GM18519 (cell line): ENCODE measurements around the gene MYO9A.

ENCODE experiments used
- ATAC-seq: cut with Tn5 transposase; IDR thresholded peaks from one replicate; pipeline ENCODE4 v1.9.1; 2021; ENCODE audit warnings: mild to moderate bottlenecking, moderate library complexity; ENCODE audit not compliant: unreplicated experiment, low FRiP score

Gene MYO9A

DNA sequence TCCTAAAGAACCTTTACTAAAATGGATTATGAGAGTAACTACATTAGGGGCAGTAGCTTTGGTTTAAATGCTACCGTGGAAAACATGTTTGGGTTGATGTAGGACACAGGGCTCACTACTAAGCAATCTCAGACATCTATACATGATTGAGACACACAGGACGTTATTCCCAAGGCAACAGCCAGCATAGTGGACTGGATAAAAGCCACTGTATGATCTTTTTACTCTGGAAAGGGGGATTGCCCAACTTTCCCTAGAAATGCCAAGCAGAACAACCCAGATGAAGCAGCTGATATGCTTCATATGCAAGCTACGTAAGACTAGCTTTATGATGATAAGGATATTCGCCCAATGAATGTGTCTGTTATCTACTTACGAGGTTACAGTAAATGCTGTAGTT, 144.6 kb downstream of the MYO9A start:
- ATAC-seq = no peak

DNA sequence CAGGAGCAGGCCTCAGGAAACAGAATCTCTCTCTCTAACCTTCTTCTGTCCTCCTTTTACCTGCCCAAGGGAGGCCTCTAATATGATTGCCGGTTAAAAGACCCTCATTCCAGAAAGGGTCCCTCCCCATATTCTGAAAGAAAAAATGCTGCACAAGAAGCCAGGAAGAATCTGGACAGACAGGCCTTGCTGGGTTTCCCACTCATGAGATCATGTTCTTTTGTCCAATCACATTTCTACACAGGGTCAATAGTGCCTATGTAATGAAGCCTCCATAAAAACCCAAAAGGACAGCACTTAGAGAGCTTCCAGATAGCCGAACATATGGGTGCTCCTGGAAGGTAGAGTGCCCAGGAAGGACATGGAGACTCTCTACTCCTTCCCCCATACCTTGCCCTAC, 146.0 kb downstream of the MYO9A start:
- no peak for ATAC-seq

DNA sequence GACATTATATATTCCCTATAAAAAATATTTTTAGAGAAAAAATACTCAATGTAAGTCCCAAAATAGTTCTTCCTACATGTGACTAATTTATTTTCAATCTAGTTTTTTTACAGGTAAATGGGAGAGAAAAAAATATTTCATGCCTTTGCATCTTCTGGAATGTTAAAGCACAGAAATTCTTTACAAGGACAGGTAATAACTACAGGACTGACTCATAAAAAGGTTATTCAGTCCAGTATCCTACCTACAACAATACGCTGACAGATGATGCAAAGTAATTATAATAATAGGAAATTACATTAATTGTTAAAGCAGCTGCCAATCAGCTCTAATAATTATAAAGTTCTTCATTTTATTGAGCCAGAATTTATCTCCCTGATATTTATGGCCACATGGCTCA, 147.5 kb downstream of the MYO9A start:
- no peak for ATAC-seq

DNA sequence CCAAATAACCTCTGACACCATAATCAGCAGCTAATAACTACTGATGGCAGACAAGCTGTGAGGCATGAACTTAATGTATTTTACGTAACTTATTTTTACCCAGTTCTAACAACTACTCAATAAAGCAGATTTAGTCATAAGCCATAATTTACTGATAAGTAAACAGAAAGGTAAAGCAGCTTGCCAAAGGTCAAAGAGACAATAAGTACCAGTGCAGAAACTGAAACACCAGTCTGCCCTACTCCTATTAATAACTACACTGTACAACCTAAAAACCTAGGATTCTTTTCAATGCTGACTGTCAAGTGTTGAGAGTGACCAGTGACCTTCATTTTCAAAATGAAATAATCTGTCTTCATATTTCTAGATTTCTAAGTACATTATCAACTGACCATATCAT, 155.4 kb downstream of the MYO9A start:
- no peak for ATAC-seq

DNA sequence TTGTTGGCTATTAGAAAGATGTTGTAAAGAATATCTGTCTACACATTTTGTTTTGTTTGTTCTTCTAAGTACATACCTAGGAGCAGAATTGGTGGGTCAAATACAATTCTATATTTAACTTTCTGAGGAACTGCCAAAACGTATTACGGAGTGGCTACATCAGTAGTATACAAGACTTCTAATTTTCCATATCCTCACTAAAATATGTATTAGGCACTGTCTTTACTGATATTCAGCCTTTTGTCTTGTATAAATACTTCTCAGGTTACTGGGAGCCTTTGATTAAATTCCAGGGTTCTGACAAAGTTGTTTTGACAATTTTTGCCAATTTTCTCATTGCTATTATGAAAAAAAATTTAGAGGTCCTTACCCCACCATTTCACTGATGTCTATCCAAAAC, 160.9 kb downstream of the MYO9A start:
- no peak for ATAC-seq

DNA sequence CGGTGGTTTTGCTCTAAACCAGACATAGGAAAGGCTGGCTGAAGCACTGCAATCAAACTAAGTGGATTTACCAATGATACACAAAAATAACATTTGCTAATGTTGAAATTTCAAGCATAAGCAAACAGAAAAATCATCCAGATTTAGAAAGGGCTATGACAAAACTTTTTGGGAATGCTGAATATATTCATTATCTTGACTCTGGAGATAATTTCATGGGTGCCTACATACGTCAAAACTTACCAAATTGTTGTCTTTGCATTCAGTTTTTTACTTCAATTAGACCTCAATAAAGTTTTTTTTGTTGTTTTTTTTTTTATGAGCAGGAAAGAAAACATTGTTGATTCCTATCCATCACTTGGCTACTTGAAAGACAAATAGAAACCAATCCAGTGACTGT, 166.8 kb downstream of the MYO9A start:
- ATAC-seq = no peak

DNA sequence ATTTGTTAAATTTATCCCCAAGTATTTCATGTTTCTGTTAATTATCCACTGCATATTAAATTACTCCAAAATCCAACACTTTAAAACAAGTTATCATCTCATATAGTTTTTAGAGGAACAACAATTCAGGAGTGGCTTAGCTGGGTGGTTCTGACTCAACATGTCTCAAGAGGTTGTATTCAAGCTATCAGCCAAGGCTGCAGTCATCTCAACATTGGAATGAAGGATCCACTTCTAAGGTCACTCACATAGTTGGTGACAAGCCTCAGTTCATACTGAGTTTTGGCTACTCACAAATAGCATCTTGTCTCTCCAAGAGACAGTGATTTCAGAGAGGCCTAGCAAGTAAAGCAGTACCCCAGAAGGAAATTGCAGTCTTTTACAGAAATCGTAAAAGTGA, 172.9 kb downstream of the MYO9A start:
- ATAC-seq = no peak

DNA sequence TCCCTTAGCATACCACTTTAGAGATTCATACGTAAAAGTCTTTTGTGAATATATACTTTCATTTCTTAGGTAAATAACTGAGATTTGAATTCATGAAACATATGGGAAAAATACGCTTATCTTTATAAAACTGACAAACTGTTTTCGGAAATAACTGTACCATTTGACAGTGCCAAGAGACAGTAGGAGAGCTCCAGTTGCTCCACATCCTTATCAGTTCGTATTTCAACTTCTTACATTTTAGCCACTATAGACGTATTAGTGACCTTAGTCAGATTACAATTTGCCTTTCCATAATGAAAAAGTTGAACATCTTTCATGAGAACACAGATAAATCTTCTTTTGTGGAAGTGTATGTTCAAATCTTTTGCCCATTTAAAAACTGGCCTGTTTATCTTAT, 174.1 kb downstream of the MYO9A start:
- no peak for ATAC-seq

DNA sequence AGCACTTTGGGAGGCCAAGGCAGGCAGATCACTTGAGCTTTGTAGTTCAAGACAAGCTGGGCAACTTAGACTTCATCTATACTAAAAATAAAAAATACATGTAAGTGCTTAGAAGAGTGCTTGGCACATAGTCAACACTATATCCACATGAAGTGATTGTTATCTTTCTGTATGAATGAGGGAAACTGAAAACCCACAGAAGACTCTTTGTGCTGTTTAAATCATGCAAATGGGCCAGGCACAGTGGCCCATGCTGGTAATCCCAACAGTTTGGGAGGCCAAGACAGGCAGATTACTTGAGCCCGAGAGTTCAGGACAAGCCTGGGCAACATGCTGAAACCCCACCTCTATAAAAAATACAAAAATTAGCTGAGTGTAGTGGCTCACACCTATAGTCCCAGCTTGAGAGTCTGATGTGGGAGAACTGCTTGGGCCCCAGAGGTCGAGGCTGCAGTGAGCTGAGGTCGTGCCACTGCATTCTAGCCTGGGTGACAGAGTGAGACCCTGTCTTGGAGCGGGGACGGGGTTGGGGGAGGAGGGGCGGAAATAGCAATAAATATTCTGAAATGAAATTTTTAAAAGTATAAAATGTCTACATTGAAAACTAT, 177.9 kb downstream of the MYO9A start:
- no peak for ATAC-seq

DNA sequence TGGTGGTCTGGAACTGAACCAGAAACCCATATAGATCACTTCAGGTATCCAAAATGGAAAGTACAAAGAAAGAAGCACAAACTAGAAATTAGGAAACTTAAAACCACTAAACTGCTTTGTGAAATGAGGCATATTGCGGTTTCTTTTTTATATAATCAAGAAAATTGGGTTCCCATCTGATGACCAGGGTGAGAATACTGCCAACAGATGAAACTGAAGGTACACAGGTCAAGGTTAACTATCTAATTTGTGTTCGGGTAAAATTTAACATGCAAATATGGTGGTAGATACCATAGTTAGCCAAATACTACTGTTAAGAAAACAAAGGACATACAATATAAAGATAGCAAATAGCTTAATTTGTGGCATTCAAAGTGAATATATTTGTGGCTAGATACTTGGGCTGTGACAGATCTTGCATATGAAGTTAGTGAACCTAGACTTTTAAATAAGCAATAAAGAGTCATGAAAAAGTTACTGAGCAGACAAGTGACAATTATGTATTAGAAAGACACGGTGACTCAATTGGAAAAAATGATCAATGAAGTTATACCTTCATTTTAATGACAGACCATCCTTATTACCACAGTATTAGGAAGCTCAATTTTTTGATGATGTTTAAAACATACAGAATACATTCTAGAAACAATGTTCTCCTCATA, 180.2 kb downstream of the MYO9A start:
- ATAC-seq = no peak

DNA sequence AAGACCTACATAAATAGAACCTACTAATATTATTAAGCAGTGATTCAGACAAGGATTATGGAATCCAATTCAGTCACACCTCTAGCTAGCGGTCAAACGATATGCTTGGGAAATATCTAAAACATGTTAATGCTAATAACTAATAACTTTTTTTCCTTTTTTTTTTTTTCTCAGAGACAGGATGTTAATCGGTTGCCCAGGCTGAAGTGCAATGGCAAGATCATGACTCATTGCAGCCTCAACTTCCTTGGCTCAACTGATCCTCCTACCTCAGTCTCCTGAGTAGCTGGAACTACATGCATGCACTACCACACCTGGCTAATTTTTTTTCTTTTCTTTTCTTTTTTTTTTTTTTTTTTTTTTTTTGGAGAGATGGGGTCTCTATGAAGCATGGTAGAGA, 183.5 kb downstream of the MYO9A start:
- ATAC-seq = no peak

DNA sequence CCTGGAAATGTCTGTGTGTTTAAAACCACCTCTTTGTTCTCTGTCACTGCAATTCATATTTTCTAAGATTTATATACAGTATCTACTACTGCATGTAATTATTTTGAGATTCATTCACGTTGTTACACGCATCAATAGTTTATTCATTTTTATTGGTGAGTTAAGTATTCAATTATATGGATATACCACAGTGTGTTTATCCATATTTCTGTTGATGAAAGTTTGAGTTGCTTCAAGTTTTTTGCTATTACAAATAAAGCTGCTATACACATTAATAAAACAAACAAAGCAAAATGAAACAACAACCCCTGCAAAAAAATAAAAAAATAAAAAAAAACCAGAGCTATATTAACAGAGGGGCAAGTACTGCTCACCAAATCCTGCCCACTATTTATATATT, 185.3 kb downstream of the MYO9A start:
- ATAC-seq = no peak

DNA sequence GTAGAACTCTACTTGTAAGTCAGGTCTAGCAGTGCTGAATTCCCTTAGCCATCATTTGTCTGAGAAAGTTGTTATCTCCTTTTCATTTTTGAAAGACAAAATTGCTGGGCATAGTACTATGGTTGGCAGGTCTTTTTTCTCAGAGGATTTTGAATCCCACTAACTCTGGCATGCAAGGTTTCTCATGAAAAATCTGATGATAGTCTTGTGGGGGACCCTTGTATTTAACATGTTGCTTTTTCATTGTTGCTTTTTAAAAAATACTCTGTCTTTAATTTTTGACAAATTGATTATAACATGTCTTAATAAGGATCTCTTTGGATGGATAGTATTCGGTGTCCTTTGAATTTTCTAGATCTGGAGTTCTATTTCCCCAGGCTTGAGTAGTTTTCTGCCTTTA, 186.7 kb downstream of the MYO9A start:
- no peak for ATAC-seq

DNA sequence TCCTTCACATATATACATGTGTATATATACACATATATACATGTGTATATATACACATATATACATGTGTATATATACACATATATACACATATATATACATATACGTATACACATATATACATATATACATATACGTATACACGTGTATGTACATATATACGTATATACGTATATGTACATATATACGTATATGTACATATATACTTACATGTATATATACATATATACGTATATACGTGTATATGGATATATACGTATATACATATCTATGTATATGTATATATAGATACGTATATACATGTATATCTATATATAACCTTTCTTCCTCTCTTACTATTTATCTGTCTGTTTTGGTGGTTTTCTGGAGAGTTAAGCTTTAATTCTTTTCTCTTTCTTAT, 192.8 kb downstream of the MYO9A start:
- no peak for ATAC-seq

DNA sequence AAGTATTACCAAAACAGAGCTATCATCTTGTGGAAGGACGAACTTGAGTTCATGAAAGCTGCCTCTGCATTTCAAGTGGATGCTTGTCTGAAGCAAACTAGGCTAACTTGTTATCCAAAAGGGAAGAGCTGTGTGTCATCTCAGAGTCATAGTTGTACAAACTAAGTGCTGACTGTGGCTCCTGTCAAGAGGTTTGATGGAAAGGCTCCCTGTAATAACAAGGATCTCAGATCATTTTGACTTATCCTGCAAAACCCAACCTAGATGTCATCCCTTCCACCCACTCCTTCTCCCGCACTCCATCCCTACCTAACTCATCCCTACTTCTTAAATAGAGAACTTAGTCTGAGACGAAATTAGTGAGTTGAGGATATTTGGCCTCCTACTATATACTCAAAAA, 196.8 kb downstream of the MYO9A start:
- ATAC-seq = no peak

DNA sequence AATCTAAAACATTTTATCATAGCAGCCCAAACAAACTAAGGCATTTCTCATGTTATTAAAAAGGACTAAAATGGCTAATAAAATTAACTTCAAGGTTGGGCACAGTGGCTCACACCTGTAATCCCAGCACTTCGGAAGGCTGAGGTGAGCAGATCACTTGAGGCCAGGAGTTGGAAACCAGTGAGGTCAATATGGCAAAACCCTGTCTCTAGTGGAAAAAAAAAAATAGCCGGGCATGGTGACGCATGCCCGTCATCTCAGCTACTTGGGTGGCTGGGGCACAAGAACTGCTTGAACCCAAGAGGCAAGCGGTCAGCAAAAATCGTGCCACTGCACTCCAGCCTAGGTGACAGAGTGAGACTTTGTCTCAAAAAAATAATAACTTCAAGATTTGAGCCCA, 197.4 kb downstream of the MYO9A start:
- ATAC-seq = no peak

DNA sequence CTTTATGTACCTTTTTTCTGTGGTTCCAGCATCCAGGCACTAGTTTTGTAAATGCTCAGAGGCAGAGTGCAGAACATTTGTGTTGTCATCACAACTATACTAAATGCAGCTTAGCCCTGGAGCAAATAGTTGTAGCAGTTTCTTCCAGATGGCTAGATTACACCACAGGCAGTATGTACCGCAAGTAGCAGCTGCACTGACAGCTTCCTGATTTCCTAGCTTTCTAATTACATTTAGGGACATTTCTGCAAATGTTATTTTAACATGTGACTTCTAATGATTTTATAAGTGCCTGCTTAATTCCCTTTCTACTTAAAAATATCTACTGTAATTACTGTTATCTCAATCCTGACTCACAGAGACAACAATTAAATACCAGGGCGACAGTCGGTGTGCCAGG, 201.1 kb downstream of the MYO9A start:
- ATAC-seq = no peak

DNA sequence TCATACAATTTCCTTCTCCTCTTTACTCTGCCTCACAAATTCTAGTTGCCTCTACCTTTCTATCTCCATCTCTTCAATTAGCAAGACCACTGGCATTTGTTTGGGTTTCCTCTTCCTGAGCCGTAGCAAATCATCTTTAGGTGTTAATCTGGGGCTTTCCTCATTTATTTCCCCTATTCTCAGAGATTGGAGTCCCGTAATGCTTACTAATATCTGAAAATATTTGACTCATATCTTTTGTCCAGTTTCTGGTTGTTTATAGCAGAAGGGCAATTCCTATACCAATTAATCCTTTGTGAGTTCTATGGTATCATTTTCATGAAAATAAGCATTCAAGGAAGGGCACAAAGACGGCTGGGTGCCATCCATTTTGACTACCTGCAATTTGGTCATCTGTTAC, 203.9 kb downstream of the MYO9A start:
- ATAC-seq = no peak

DNA sequence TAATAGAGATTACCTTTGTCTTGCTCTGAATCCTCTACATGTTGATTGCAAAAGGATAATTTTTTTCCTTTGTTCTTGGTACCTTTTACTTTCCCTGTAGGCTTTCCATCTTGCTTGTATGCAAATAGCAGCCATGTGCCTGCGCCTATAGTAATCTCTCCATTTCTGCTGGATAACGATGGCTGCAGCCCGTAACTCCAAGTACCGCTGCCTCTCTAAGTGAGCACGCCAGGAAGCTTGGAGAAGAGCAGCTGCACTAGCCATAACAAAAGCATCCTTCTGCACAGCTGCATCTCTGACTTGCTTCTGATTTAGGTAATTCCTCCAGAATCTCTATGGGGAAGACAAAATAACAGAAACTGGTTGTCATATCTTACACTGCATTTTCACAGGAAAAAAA, 218.3 kb downstream of the MYO9A start:
- no peak for ATAC-seq

DNA sequence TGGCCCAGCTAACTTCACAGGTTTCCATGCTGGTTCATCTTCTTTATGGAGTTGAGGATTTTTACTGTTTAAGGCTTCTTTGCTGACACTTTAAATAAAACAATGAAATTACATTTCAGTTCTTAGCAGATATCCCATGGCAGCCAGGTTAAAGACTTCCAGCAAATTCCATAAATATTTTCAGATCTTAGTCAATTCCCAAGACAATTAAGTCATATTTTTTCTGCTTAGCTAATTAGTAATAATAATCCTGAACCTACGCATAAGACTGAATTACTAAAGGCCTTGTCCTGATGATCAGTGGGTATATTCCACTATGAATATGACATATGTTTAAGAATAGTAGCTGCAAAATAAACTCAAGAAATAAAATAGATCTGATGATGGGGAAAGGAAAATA, 224.3 kb downstream of the MYO9A start:
- ATAC-seq = no peak

DNA sequence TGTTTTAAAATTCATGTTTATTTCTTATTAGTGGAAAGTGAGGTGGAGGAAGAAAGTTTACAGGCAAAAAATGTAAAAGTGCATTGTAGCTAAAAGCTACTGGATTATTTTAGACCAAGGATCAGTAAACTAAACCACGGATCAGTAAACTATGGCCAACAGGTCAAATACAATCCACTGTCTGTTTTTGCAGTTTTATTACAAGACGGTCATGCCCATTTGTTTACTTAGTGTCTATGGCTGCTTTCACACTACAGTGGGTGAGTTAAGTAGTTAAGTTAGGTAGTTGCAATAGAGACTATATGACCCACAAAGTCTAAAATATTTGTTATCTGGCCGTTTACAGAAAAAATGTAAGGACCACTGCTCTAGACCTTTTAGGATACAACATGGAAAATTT, 225.6 kb downstream of the MYO9A start:
- ATAC-seq = no peak

DNA sequence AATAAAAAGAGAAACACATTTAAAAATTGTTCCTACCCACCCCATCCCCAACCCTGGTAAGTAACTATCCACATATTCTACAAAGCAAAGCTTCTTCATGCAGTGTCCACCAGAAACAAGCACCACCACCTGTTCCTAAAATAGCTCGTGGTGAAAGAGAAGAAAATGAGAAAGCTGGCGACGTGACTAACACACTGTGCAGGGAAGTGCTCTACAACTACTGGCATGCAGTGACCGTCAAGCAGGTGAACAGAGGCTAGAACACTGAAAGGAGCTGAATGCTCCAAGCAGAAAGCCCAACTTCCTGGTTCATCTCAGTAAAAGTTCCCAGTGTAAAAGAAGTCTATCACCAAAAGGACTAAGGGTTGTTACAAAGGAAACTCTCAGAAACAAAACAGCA, 226.9 kb downstream of the MYO9A start:
- ATAC-seq = no peak

DNA sequence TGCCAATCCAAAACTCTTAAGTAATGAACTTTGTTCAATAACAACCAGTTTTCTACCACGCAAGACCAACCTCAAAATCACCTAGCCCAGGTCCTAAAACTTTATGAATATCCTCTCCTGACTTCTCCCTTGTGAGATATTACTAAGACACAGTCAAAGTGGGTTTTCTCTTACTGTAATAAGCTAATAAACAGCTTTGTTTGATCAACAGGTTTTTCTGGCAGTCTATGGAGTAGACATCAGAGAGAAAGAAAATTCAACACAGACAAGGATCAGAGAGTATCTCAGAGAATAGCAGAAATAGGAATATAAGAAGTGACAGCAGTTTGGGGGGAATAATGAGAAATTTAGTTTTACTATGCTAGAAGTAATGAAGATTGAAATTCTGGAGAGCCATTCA, 228.0 kb downstream of the MYO9A start:
- no peak for ATAC-seq
